B cell (primary cell): ENCODE data around the gene D2HGDH. TPM values are rescaled to one million over a fixed set of nuclear protein-coding genes. Genes with fewer than 3 reads are reported as not detected.

Source experiments
- ATAC-seq: fragments of 200-7000 bp; cut with Tn5 transposase; one replicate; pipeline ENCODE4 v1.10.0; 2021; ENCODE audit warnings: low read depth, mild to moderate bottlenecking, moderate number of reproducible peaks, moderate library complexity
- CTCF ChIA-PET: fragments of 350-600 bp; sonication (Branson Sonifier 250); formaldehyde crosslinking; loops from one replicate; lab custom pipeline; 2021; ENCODE audit warnings: antibody characterized with exemption, inconsistent platforms; lab: Charles Lee
- POLR2A ChIA-PET: fragments of 350-600 bp; sonication (Branson Sonifier 250); formaldehyde crosslinking; loops from one replicate; lab custom pipeline; 2021; ENCODE audit warnings: antibody characterized with exemption; lab: Charles Lee
- DNase-seq: peaks from one replicate; pipeline ENCODE4 v3.0.0; 2013
- H2AFZ ChIP-seq: 2 replicates; pipeline ENCODE4 v1.6.1; 2012; ENCODE audit warnings: mild to moderate bottlenecking, low read depth, low read length; ENCODE audit not compliant: insufficient read depth, poor library complexity, severe bottlenecking
- H3K27ac ChIP-seq, 2 donors: 1 replicate in 1 of 2; 2 replicates in 1 of 2; pipeline ENCODE4 v1.5.1; 2012 to 2013; ENCODE audit warnings: low read length in 2 of 2, mild to moderate bottlenecking in 2 of 2, moderate library complexity in 1 of 2
- H3K27me3 ChIP-seq, 4 experiments: fragments of 200-600 bp in 1 of 4; sonication (generic) in 1 of 4; replicated peaks in 1 of 4; 1 replicate in 2 of 4; 2 replicates in 2 of 4; pipeline versions ENCODE4 v1.6.1 to v1.7.0; 2013 to 2016; ENCODE audit warnings: low read length in 3 of 4, mild to moderate bottlenecking in 2 of 4, mixed read lengths in 1 of 4, moderate library complexity in 1 of 4; ENCODE audit not compliant: insufficient read depth in 4 of 4, control insufficient read depth in 3 of 4; ENCODE audit errors: control extremely low read depth in 1 of 4
- H3K36me3 ChIP-seq, 2 experiments: replicated peaks in 1 of 2; 1 replicate in 1 of 2; 2 replicates in 1 of 2; pipeline versions ENCODE4 v1.6.1 to v1.7.1; 2013; ENCODE audit warnings: low read length in 1 of 2; ENCODE audit not compliant: insufficient read depth in 2 of 2, control insufficient read depth in 1 of 2; ENCODE audit errors: control extremely low read depth in 1 of 2, extremely low read depth in 1 of 2
- H3K4me1 ChIP-seq, 2 donors: fragments of 200-600 bp in 1 of 2; sonication (generic) in 1 of 2; 1 replicate in 1 of 2; 2 replicates in 1 of 2; pipeline versions ENCODE4 v1.5.1 to v1.6.1; 2013 to 2017; ENCODE audit warnings: low read length in 2 of 2; ENCODE audit not compliant: control insufficient read depth in 2 of 2, insufficient read depth in 2 of 2
- H3K4me2 ChIP-seq: replicated peaks from 2 replicates; pipeline ENCODE3; 2012; ENCODE audit warnings: mild to moderate bottlenecking, low read depth, low read length; ENCODE audit not compliant: poor library complexity, severe bottlenecking
- H3K4me3 ChIP-seq, 5 experiments: fragments of 200-600 bp in 1 of 5; sonication (generic) in 1 of 5; 1 replicate in 3 of 5; 2 replicates in 2 of 5; pipeline versions ENCODE4 v1.5.1 to v1.7.0; 2011 to 2016; ENCODE audit warnings: low read length in 4 of 5, mild to moderate bottlenecking in 4 of 5, low read depth in 2 of 5, control low read depth in 1 of 5, moderate library complexity in 1 of 5; ENCODE audit not compliant: insufficient read depth in 1 of 5; ENCODE audit errors: control extremely low read depth in 1 of 5, extremely low read depth in 1 of 5
- H3K79me2 ChIP-seq: fragments of 200-600 bp; sonication (generic); one replicate; pipeline ENCODE4 v1.6.0; 2016; ENCODE audit warnings: low read length; ENCODE audit not compliant: control insufficient read depth, insufficient read depth
- H3K9ac ChIP-seq: fragments of 200-600 bp; sonication (generic); 2 replicates; pipeline ENCODE4 v1.6.1; 2017; ENCODE audit warnings: mild to moderate bottlenecking, low read length, moderate library complexity
- H3K9me3 ChIP-seq, 3 donors: one replicate each; pipeline versions ENCODE4 v1.6.1 to v1.7.1; 2013; ENCODE audit warnings: low read length in 2 of 3; ENCODE audit not compliant: control insufficient read depth in 2 of 3, insufficient read depth in 1 of 3; ENCODE audit errors: control extremely low read depth in 1 of 3
- H4K20me1 ChIP-seq: 2 replicates; pipeline ENCODE4 v1.6.0; 2012; ENCODE audit warnings: mild to moderate bottlenecking, low read length; ENCODE audit not compliant: insufficient read depth, control insufficient read depth, poor library complexity, severe bottlenecking
- H3K27ac Mint-ChIP-seq: one replicate; pipeline ENCODE4 v1.8.0; 2021; ENCODE audit warnings: mixed read lengths
- H3K27me3 Mint-ChIP-seq: one replicate; pipeline ENCODE4 v1.8.0; 2021; ENCODE audit warnings: mixed read lengths
- H3K4me1 Mint-ChIP-seq: one replicate; pipeline ENCODE4 v1.8.0; 2021; ENCODE audit warnings: mixed read lengths
- H3K4me3 Mint-ChIP-seq: one replicate; pipeline ENCODE4 v1.8.0; 2021; ENCODE audit warnings: mixed read lengths
- H3K9me3 Mint-ChIP-seq: one replicate; pipeline ENCODE4 v1.8.0; 2022; ENCODE audit warnings: mixed read lengths; ENCODE audit not compliant: insufficient read depth
- EZH2 ChIP-seq: IDR thresholded peaks from 2 replicates; pipeline ENCODE4 v1.6.1; 2012; ENCODE audit warnings: borderline replicate concordance, low read depth, mild to moderate bottlenecking, moderate library complexity, low read length; ENCODE audit not compliant: insufficient read depth, poor library complexity, severe bottlenecking
- WGBS: methylation state at CpG from one replicate; pipeline ENCODE4 v1.1.5; 2013; ENCODE audit warnings: missing lambda C conversion rate; ENCODE audit not compliant: insufficient coverage; 5-methylcytosine and 5-hydroxymethylcytosine counted together
- intact Hi-C: fragments of 100-400 bp; cut with micrococcal nuclease; formaldehyde crosslinking; loops from one replicate; pipeline ENCODE4 v1.10.0; 2022
- polyA plus RNA-seq: library from polyadenylated mRNA; depleted of rRNA; stranded (reverse); fragments of >200 nt; gene quantifications from 2 replicates; pipeline ENCODE4 v1.2.3, GENCODE V29; 2012
- total RNA-seq, 2 donors: library from RNA; stranded (reverse); fragments of 120-200 nt in 1 of 2; gene quantifications; 1 replicate in 1 of 2; 2 replicates in 1 of 2; pipeline versions ENCODE4 v1.2.3 to v1.2.4, GENCODE V29; 2013 to 2022
- TF ChIP-seq, protein P1 (sequence below): fragments of 200-600 bp; IDR thresholded peaks from one replicate; pipeline ENCODE4 v1.8.0; 2022; ENCODE audit warnings: antibody characterized with exemption, mild to moderate bottlenecking

D2HGDH gene
- total and polyA plus RNA-seq, 2 donors (not counting 1 experiment from before 2014, with no cell fraction given): 44.0 to 67.7 TPM

DNA sequence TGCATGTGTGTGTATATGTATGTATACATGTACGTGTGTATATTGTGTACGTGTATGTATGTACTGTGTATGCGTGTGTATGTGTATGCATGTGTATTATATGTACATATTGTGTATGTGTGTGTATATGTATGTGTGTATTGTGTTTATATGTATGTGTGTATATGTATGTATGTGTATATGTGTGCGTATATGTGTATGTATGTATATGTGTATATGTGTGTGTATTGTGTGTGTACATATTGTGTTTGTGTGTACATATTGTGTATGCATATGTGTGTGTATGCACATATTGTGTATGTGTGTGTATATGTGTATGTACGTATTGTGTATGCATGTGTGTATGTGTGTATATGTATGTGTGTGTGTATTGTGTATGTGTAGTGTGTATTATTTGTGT, 59.0 kb downstream of the D2HGDH start:
- Histone ChIP-seq H3K36me3 (no peaks in the 10 kb centered on the region), H2AFZ (no peak overlapping the region), H3K4me2 (no peak overlapping the region), H3K79me2 (no peaks in the 10 kb centered on the region), H3K9ac (no peak overlapping the region), H3K4me3 (no peak overlapping the region), H3K4me1 (peaks cover 8 to 13% of the 10 kb centered on the region in 2 donors), H3K27me3 (no peaks in the 10 kb centered on the region), H3K27ac (no peak overlapping the region), H4K20me1 (no peaks in the 10 kb centered on the region), H3K9me3 (peaks cover 0 to 3% (median 0%) of the 10 kb centered on the region in 3 donors)
- WGBS: 96% methylated on average over 5 of the region's 5 CpGs
- Mint-ChIP-seq H3K27ac (no peak overlapping the region), H3K27me3 (peaks cover 2% of the 10 kb centered on the region), H3K4me1 (peaks cover 11% of the 10 kb centered on the region), H3K9me3 (no peaks in the 10 kb centered on the region), H3K4me3 (no peak overlapping the region)
- POLR2A ChIA-PET: no interaction called here
- ATAC-seq (no peak), DNase-seq (no peak)
- intact Hi-C loops: no loop called here
- CTCF ChIA-PET: no interaction called here
- no peak for TF ChIP-seq EZH2
- TF ChIP-seq, protein P1, sequence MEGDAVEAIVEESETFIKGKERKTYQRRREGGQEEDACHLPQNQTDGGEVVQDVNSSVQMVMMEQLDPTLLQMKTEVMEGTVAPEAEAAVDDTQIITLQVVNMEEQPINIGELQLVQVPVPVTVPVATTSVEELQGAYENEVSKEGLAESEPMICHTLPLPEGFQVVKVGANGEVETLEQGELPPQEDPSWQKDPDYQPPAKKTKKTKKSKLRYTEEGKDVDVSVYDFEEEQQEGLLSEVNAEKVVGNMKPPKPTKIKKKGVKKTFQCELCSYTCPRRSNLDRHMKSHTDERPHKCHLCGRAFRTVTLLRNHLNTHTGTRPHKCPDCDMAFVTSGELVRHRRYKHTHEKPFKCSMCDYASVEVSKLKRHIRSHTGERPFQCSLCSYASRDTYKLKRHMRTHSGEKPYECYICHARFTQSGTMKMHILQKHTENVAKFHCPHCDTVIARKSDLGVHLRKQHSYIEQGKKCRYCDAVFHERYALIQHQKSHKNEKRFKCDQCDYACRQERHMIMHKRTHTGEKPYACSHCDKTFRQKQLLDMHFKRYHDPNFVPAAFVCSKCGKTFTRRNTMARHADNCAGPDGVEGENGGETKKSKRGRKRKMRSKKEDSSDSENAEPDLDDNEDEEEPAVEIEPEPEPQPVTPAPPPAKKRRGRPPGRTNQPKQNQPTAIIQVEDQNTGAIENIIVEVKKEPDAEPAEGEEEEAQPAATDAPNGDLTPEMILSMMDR: no peak

DNA sequence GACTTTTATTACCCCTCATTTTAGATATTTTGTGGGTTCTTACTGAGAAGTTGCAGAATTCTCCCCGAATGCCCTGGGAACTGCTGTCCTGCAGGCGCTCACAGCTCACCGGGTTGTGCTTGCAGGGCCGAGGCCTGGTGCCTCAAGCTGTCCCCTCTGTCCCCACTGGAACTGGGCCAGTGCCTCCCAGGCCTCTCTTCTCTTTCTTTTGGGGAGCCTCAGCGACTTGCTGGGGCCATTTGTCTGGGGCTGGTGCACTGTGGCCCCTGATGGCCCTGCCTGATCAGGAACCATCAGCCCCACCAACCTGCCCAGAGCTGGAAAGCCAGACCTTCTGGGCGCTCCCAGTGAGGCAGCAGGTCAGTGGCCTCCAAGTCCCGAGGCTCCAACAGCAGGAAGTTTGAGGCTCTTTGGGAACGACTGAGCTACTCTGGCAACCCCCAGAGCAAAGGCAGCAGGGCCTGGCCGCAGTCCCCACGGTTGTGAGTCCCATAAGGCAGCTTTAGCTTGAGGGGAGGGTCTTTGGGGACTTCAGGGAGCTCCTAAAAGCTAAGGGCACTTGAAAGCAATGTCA, 59.9 kb downstream of the D2HGDH start:
- DNase-seq: no peak
- Mint-ChIP-seq H3K27me3 (peaks cover 2% of the 10 kb centered on the region), H3K27ac (no peak overlapping the region), H3K4me3 (no peak overlapping the region), H3K4me1 (peaks cover 1% of the 10 kb centered on the region), H3K9me3 (no peaks in the 10 kb centered on the region)
- Histone ChIP-seq H3K79me2 (no peaks in the 10 kb centered on the region), H2AFZ (no peak overlapping the region), H4K20me1 (no peaks in the 10 kb centered on the region), H3K4me3 (no peak overlapping the region), H3K27me3 (no peaks in the 10 kb centered on the region), H3K27ac (no peak overlapping the region), H3K36me3 (no peaks in the 10 kb centered on the region), H3K9me3 (peaks cover 0 to 3% (median 0%) of the 10 kb centered on the region in 3 donors), H3K4me1 (peaks cover 0 to 4% of the 10 kb centered on the region in 2 donors), H3K4me2 (no peak overlapping the region), H3K9ac (no peak overlapping the region)
- intact Hi-C loops: no loop called here
- TF ChIP-seq EZH2: no peak
- TF ChIP-seq, protein P1: no peak
- ChIA-PET CTCF (no interaction called here), POLR2A (no interaction called here)
- ATAC-seq: no peak
- WGBS: 85% methylated on average over 9 of the region's 10 CpGs
